PC-3 (cell line): ENCODE results near the gene ACTN4. TPM values are rescaled to one million over a fixed set of nuclear protein-coding genes. Genes with fewer than 3 reads are reported as not detected.

Experiments used
- ATAC-seq: fragments of 200-7000 bp; cut with Tn5 transposase; 2 replicates; pipeline ENCODE4 v1.9.1; 2020; ENCODE audit warnings: mild to moderate bottlenecking, moderate library complexity
- BruUV-seq: library from RNA; stranded (reverse); fragments of 400-500 nt; replicated peaks from 2 replicates; lab custom pipeline; 2021; lab: Mats Ljungman, UMichigan
- CTCF ChIA-PET: fragments of 300-600 bp; sonication (Branson Sonifier 250); formaldehyde crosslinking; loops from one replicate; lab custom pipeline; 2022; ENCODE audit warnings: antibody characterized with exemption; lab: Charles Lee
- POLR2A ChIA-PET: fragments of 300-600 bp; sonication (Branson Sonifier 250); formaldehyde crosslinking; loops from one replicate; lab custom pipeline; 2022; ENCODE audit warnings: antibody characterized with exemption; ENCODE audit not compliant: unreplicated experiment; lab: Charles Lee
- DNase-seq: peaks from one replicate; pipeline ENCODE4 v3.0.0-alpha.2; 2015
- H2AFZ ChIP-seq: fragments of 300-600 bp; sonication (generic); 2 replicates; pipeline ENCODE4 v1.6.0; 2016; ENCODE audit warnings: antibody characterized with exemption, low read length
- H3F3A ChIP-seq: fragments of 300-600 bp; sonication (generic); one replicate; pipeline ENCODE4 v1.6.0; 2017; ENCODE audit warnings: antibody characterized with exemption, low read length, control low read depth, mild to moderate bottlenecking; ENCODE audit not compliant: unreplicated experiment
- H3K27ac ChIP-seq: fragments of 300-600 bp; sonication (generic); 2 replicates; pipeline ENCODE4 v1.5.1; 2016; ENCODE audit warnings: mild to moderate bottlenecking, low read length
- H3K27me3 ChIP-seq: fragments of 300-600 bp; sonication (generic); 2 replicates; pipeline ENCODE4 v1.6.1; 2016; ENCODE audit warnings: low read length, mixed read lengths
- H3K36me3 ChIP-seq: fragments of 300-600 bp; sonication (generic); 2 replicates; pipeline ENCODE4 v1.6.1; 2016; ENCODE audit warnings: low read depth, mixed run types, low read length, mixed read lengths
- H3K4me1 ChIP-seq: fragments of 300-600 bp; sonication (generic); 2 replicates; pipeline ENCODE4 v1.5.1; 2016; ENCODE audit warnings: low read length; ENCODE audit not compliant: insufficient read depth
- H3K4me2 ChIP-seq: fragments of 300-600 bp; sonication (generic); 2 replicates; pipeline ENCODE4 v1.6.0; 2016; ENCODE audit warnings: low read length
- H3K4me3 ChIP-seq: fragments of 300-600 bp; sonication (generic); 2 replicates; pipeline ENCODE4 v1.5.1; 2016; ENCODE audit warnings: mild to moderate bottlenecking, low read length, mixed read lengths
- H3K79me2 ChIP-seq: fragments of 300-600 bp; sonication (generic); 2 replicates; pipeline ENCODE4 v1.6.1; 2017; ENCODE audit warnings: low read length, mixed read lengths
- H3K9ac ChIP-seq: fragments of 300-600 bp; sonication (generic); 2 replicates; pipeline ENCODE4 v1.6.0; 2016; ENCODE audit warnings: mild to moderate bottlenecking, low read length
- H3K9me2 ChIP-seq: fragments of 300-600 bp; sonication (generic); replicated peaks from 2 replicates; pipeline ENCODE4 v1.6.1; 2016; ENCODE audit warnings: mixed run types, low read length, mixed read lengths
- H3K9me3 ChIP-seq: fragments of 300-600 bp; sonication (generic); 2 replicates; pipeline ENCODE4 v1.6.1; 2016; ENCODE audit warnings: low read length, mixed read lengths
- H4K20me1 ChIP-seq: fragments of 300-600 bp; sonication (generic); 2 replicates; pipeline ENCODE4 v1.6.1; 2016; ENCODE audit warnings: low read length, mixed read lengths
- CTCF ChIP-seq: fragments of 300-600 bp; sonication (generic); conservative IDR thresholded peaks from 2 replicates; pipeline ENCODE4 v1.5.1; 2017; ENCODE audit warnings: antibody characterized with exemption, low read depth, mild to moderate bottlenecking, low read length
- EZH2 ChIP-seq: fragments of 300-600 bp; sonication (generic); IDR thresholded peaks from one replicate; pipeline ENCODE4 v1.6.1; 2017; ENCODE audit warnings: antibody characterized with exemption, mild to moderate bottlenecking, low read length; ENCODE audit not compliant: unreplicated experiment
- EZH2phosphoT487 ChIP-seq: fragments of 300-600 bp; sonication (generic); IDR thresholded peaks from 2 replicates; pipeline ENCODE4 v1.6.1; 2018; ENCODE audit warnings: mild to moderate bottlenecking, antibody characterized with exemption, low read length, borderline replicate concordance
- intact Hi-C: fragments of 100-400 bp; cut with micrococcal nuclease; formaldehyde crosslinking; loops from 2 replicates; pipeline ENCODE4 v1.9.0; 2023
- total RNA-seq: library from RNA; depleted of rRNA; stranded (reverse); fragments of >200 nt; gene quantifications from 2 replicates; pipeline ENCODE4 v1.2.3, GENCODE V29; 2014

The ACTN4 gene
- total RNA-seq, 1 experiment from 2014 or later: 397 TPM

- Histone ChIP-seq H3K36me3 (peaks cover 62% of the 10 kb centered on the region), H2AFZ (no peak overlapping the region), H3K79me2 (no peaks in the 10 kb centered on the region), H3F3A (no peaks in the 10 kb centered on the region), H3K4me3 (no peak overlapping the region), H3K27ac (no peak overlapping the region), H4K20me1 (no peaks in the 10 kb centered on the region), H3K9me2 (no peaks in the 10 kb centered on the region), H3K4me1 (no peaks in the 10 kb centered on the region), H3K9ac (no peak overlapping the region), H3K4me2 (no peak overlapping the region), H3K9me3 (no peaks in the 10 kb centered on the region), H3K27me3 (no peaks in the 10 kb centered on the region)
- CTCF ChIA-PET: no interaction called here
- POLR2A ChIA-PET: no interaction called here
- no TSS peak for BruUV-seq
- no peak for DNase-seq
- ATAC-seq: no peak
- TF ChIP-seq CTCF: no peak
- no peak for TF ChIP-seq EZH2phosphoT487
- no peak for TF ChIP-seq EZH2
- intact Hi-C loops: no loop called here
Observed at GRCh38 chr19:38721979-38722773, 74.7 kb downstream of the ACTN4 start.

DNA sequence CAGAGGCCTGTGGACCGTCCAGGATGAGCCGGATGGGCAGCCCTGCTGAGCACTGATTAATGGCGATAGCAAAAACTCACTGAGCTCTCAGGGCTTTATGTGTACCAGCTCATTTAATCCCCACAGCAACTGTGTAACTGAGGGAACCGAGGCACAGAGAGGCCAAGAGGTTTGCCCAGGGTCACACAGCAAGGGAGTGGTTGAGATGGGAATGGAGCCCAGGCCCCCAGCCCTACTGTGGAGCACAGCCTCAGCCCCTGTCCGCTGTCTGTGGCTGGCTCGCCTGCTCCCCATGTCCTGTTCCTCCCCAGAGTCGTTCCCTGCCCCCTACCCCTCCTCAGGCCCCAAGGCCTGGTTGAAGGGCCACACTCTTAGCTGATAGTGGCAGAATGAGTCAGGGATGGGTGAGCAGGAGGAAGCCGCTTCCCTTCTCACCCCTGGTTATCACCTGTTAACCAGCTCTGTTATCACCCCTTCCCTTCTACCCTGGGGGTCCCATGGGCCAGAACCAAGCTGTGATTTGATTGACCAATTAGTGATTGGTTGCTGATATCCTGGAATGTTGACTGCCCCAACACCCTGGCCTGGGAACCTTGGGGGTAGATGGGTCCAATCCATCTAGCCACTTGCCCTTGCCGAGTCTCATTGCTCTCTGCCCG, 75.6 kb downstream of the ACTN4 start:
- no peaks in the 10 kb centered on the region for H3K27me3 ChIP-seq
- peaks cover 53% of the 10 kb centered on the region for H3K36me3 ChIP-seq
- DNase-seq (no peak), ATAC-seq (no peak)
- no peak overlapping the region for H2AFZ ChIP-seq
- POLR2A ChIA-PET: no interaction called here
- no peak overlapping the region for H3K9ac ChIP-seq
- H3K4me3 ChIP-seq: no peak overlapping the region
- H3F3A ChIP-seq: no peaks in the 10 kb centered on the region
- H3K4me2 ChIP-seq: no peak overlapping the region
- CTCF ChIA-PET: no interaction called here
- H3K4me1 ChIP-seq: no peaks in the 10 kb centered on the region
- H3K9me3 ChIP-seq: no peaks in the 10 kb centered on the region
- no peaks in the 10 kb centered on the region for H3K79me2 ChIP-seq
- H3K9me2 ChIP-seq: no peaks in the 10 kb centered on the region
- intact Hi-C loops: no loop called here
- BruUV-seq: no TSS peak
- no peaks in the 10 kb centered on the region for H4K20me1 ChIP-seq
- no peak overlapping the region for H3K27ac ChIP-seq
- TF ChIP-seq EZH2 (no peak), EZH2phosphoT487 (no peak), CTCF (no peak)

DNA sequence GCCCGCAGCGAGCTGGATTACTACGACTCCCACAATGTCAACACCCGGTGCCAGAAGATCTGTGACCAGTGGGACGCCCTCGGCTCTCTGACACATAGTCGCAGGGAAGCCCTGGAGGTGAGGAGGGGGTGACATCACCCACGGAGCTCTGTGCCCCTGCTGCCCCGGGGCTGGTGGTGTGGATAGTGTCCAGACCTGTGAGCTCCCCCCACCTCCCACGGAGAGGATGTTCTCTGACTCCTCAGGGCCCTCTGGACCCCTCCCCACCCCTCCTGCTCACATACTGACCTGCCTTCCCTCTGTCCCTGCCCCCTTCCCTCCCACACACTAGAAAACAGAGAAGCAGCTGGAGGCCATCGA, 76.1 kb downstream of the ACTN4 start:
- Histone ChIP-seq H3F3A (no peaks in the 10 kb centered on the region), H3K36me3 (peaks cover 53% of the 10 kb centered on the region), H3K9me3 (no peaks in the 10 kb centered on the region), H3K27me3 (no peaks in the 10 kb centered on the region), H3K4me3 (no peak overlapping the region), H4K20me1 (no peaks in the 10 kb centered on the region), H3K27ac (no peak overlapping the region), H3K9me2 (no peaks in the 10 kb centered on the region), H3K4me2 (no peak overlapping the region), H3K79me2 (no peaks in the 10 kb centered on the region), H3K9ac (no peak overlapping the region), H3K4me1 (no peaks in the 10 kb centered on the region), H2AFZ (no peak overlapping the region)
- no TSS peak for BruUV-seq
- CTCF ChIA-PET: no interaction called here
- DNase-seq: no peak
- intact Hi-C loops: no loop called here
- no peak for ATAC-seq
- POLR2A ChIA-PET: no interaction called here
- TF ChIP-seq CTCF (no peak), EZH2 (no peak), EZH2phosphoT487 (no peak)
